ENCODE results near the gene KANSL1. TPM values are rescaled to one million over a fixed set of nuclear protein-coding genes. Genes with fewer than 3 reads are reported as not detected.

The KANSL1 gene
- polyA plus RNA-seq, 3 donors = 3.1 to 31.9 (median 4.6) TPM

DNA sequence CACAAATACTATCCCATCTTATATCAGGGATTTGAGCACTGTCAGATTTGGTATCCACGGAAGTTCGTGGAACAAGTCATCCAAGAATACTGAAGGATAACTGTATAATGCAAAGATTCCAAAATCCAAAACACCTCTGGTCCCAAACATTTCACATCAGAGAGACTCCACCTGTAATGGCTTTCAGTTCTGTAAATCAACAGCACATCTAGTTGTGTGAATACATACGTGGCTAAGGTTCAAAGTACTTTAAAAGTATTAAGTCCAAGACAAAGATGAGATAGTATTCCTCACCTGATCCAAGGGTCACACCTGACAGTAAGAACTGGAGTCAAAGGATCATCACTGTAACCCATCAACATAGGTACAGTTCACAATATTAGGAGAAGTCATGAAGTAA, 54.8 kb downstream of the KANSL1 start:
- no peak overlapping the region for H2AFZ ChIP-seq (ENCODE audit: insufficient read depth, low read depth, low read length, poor library complexity, severe bottlenecking)
- TF ChIP-seq, protein P1, sequence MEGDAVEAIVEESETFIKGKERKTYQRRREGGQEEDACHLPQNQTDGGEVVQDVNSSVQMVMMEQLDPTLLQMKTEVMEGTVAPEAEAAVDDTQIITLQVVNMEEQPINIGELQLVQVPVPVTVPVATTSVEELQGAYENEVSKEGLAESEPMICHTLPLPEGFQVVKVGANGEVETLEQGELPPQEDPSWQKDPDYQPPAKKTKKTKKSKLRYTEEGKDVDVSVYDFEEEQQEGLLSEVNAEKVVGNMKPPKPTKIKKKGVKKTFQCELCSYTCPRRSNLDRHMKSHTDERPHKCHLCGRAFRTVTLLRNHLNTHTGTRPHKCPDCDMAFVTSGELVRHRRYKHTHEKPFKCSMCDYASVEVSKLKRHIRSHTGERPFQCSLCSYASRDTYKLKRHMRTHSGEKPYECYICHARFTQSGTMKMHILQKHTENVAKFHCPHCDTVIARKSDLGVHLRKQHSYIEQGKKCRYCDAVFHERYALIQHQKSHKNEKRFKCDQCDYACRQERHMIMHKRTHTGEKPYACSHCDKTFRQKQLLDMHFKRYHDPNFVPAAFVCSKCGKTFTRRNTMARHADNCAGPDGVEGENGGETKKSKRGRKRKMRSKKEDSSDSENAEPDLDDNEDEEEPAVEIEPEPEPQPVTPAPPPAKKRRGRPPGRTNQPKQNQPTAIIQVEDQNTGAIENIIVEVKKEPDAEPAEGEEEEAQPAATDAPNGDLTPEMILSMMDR (IDR thresholded peaks at IDR 0.05) = no peak
- H3K4me2 ChIP-seq (replicated peaks; ENCODE audit: extremely low read depth, low read length, poor library complexity, severe bottlenecking) = no peak overlapping the region
- Mint-ChIP-seq H3K4me3 (no peak overlapping the region), H3K9me3 (no peaks in the 10 kb centered on the region), H3K36me3 (peaks cover 5 to 6% of the 10 kb centered on the region in 2 donors), H3K4me1 (peaks cover 73% of the 10 kb centered on the region), H3K27ac (peak overlapping the region in 2 of 7 donors; percentile 76 to 83), H3K27me3 (ENCODE audit: low read depth in 3 of 3) (no peaks in the 10 kb centered on the region)
- peak overlapping the region in 1 of 2 donors; percentile 74 for H3K27ac ChIP-seq (ENCODE audit: low read depth in 1 of 2, low read length in 2 of 2)
- no peaks in the 10 kb centered on the region for H3K9me3 ChIP-seq (replicated peaks in 1 of 2; ENCODE audit: control insufficient read depth in 1 of 2, insufficient read depth in 1 of 2, low read length in 2 of 2)
- no peaks in the 10 kb centered on the region for H3K27me3 ChIP-seq (ENCODE audit: control insufficient read depth in 2 of 2, insufficient read depth in 2 of 2, low read length in 2 of 2)
- H3K36me3 ChIP-seq (replicated peaks in 1 of 2; ENCODE audit: control insufficient read depth in 1 of 2, insufficient read depth in 2 of 2, low read length in 2 of 2) = no peaks in the 10 kb centered on the region
- WGBS (ENCODE audit: insufficient coverage) = 100% methylated on average over 1 of the region's 3 CpGs
- H4K20me1 ChIP-seq (ENCODE audit: insufficient read depth, low read length) = peaks cover 98% of the 10 kb centered on the region
- DNase-seq = no peak
- intact Hi-C loops (cut with micrococcal nuclease) = no loop called here
- H3K9ac ChIP-seq (ENCODE audit: insufficient read depth, low read length, poor library complexity, severe bottlenecking) = no peak overlapping the region
- peaks cover 28 to 56% of the 10 kb centered on the region in 2 donors for H3K4me1 ChIP-seq (ENCODE audit: control insufficient read depth in 1 of 2, insufficient read depth in 2 of 2, low read length in 2 of 2)
- peaks cover 100% of the 10 kb centered on the region for H3K79me2 ChIP-seq (ENCODE audit: insufficient read depth, low read length)
- no peak overlapping the region for H3K4me3 ChIP-seq (replicated peaks in 1 of 3; ENCODE audit: low read depth in 2 of 3, low read length in 3 of 3)

DNA sequence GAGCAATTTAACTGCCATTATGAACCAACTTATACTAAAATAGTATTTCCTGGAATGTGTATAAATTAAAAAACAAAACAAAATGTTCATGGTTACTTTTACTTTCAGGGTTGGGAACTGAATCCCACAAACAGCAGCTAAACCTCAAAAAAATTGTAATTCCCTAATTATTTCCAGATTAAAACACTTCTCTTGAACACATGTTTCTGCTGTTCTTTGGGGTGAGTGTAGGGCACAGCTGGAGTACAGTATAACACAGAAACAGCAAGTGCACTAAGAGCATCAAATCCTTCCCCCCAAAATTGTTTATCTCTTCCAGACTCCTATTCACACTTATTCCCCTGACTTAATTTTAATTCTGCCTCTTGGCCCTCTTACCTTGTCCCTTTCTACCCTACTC, 56.4 kb downstream of the KANSL1 start:
- Histone ChIP-seq H3K4me2 (replicated peaks; ENCODE audit: extremely low read depth, low read length, poor library complexity, severe bottlenecking) (no peak overlapping the region), H3K4me1 (ENCODE audit: control insufficient read depth in 1 of 2, insufficient read depth in 2 of 2, low read length in 2 of 2) (peaks cover 22 to 49% of the 10 kb centered on the region in 2 donors), H2AFZ (ENCODE audit: insufficient read depth, low read depth, low read length, poor library complexity, severe bottlenecking) (no peak overlapping the region), H3K4me3 (replicated peaks in 1 of 3; ENCODE audit: low read depth in 2 of 3, low read length in 3 of 3) (no peak overlapping the region), H3K36me3 (replicated peaks in 1 of 2; ENCODE audit: control insufficient read depth in 1 of 2, insufficient read depth in 2 of 2, low read length in 2 of 2) (peaks cover 0 to 6% of the 10 kb centered on the region in 2 donors), H3K9me3 (replicated peaks in 1 of 2; ENCODE audit: control insufficient read depth in 1 of 2, insufficient read depth in 1 of 2, low read length in 2 of 2) (no peaks in the 10 kb centered on the region), H3K27me3 (ENCODE audit: control insufficient read depth in 2 of 2, insufficient read depth in 2 of 2, low read length in 2 of 2) (no peaks in the 10 kb centered on the region), H4K20me1 (ENCODE audit: insufficient read depth, low read length) (peaks cover 100% of the 10 kb centered on the region), H3K27ac (ENCODE audit: low read depth in 1 of 2, low read length in 2 of 2) (peak overlapping the region in 1 of 2 donors; percentile 27), H3K9ac (ENCODE audit: insufficient read depth, low read length, poor library complexity, severe bottlenecking) (no peak overlapping the region), H3K79me2 (ENCODE audit: insufficient read depth, low read length) (peaks cover 100% of the 10 kb centered on the region)
- no peak for DNase-seq
- intact Hi-C loops (cut with micrococcal nuclease) = no loop called here
- Mint-ChIP-seq H3K27me3 (ENCODE audit: low read depth in 3 of 3) (no peaks in the 10 kb centered on the region), H3K4me1 (peaks cover 69% of the 10 kb centered on the region), H3K36me3 (peaks cover 8 to 15% of the 10 kb centered on the region in 2 donors), H3K27ac (peak overlapping the region in 3 of 7 donors; percentile 9 to 32 (median 16)), H3K4me3 (no peak overlapping the region), H3K9me3 (no peaks in the 10 kb centered on the region)
- TF ChIP-seq, protein P1 (IDR thresholded peaks at IDR 0.05) = no peak

All from CD14-positive monocyte (primary cell).